ENCODE measurements around the gene CHRNA4. TPM values are rescaled to one million over a fixed set of nuclear protein-coding genes. Genes with fewer than 3 reads are reported as not detected.
"Not testable (repeated sequence)": the region's sequence is repeated elsewhere in the genome, so short reads cannot be mapped to it uniquely, and the experiment has no call there.

CHRNA4 gene
- total RNA-seq, 2 donors from 2014 or later, result not detected

DNA sequence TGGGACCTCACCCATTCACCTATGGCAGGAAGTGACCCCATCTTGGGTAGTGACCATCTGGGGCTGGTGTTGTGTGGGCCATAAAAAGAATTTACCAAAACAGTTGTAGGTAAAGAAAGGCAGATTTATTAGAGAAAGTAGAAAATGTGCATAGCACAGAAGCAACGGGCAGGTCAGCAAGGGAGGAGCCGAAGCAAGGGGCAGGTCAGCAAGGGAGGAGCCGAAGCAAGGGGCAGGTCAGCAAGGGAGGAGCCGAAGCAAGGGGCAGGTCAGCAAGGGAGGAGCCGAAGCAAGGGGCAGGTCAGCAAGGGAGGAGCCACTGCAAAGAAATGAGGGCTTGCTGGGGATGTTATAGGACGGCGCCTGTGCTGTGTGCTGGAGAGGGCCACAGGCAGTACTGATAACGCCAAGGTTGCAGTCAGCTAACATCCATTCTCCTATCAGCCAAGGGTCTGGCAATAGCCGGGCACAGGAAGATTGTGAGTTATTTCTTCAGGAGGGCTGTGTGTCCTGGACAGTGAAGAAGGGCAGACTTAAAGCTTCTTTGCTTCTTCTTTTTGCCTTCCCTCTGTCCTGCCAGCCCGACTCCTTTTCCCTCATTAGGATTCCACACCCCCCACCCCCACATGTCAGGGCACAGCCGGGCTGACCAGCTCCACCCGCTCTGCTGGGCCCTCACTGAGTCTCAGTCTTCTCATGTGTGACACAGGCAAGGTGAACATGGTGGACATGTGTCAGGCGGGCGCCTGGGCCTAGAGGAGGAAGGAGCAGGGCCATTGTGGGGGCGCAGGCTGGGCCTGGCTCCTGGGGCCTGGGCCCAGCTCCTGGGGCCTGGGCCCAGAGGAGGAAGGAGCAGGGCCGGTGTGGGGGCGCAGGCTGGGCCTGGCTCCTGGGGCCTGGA is 31.6 kb upstream of the CHRNA4 start:
- peaks cover 3 to 6% of the 10 kb centered on the region in 2 donors for H3K27me3 Mint-ChIP-seq
- H3K9me3 Mint-ChIP-seq, result peaks cover 4% of the 10 kb centered on the region
- ATAC-seq (no peak), DNase-seq (ENCODE audit: low spot score) (no peak)
- H3K36me3 Mint-ChIP-seq, result peaks cover 5% of the 10 kb centered on the region
- no peak overlapping the region for H3K4me3 Mint-ChIP-seq
- no peaks in the 10 kb centered on the region for H3K4me1 Mint-ChIP-seq (ENCODE audit: low read depth in 2 of 2)
- no peak overlapping the region for H3K27ac Mint-ChIP-seq

GRCh38 chr20:63387917-63388316 is 26.8 kb upstream of the CHRNA4 start:
- no peak overlapping the region for H3K4me3 Mint-ChIP-seq
- peak in 1 of 2 donors; percentile 27 for ATAC-seq
- H3K27ac Mint-ChIP-seq, result peak overlapping the region in 1 of 2 donors; percentile 7
- H3K36me3 Mint-ChIP-seq, result peaks cover 19% of the 10 kb centered on the region
- no peaks in the 10 kb centered on the region for H3K4me1 Mint-ChIP-seq (ENCODE audit: low read depth in 2 of 2)
- peaks cover 3 to 7% of the 10 kb centered on the region in 2 donors for H3K27me3 Mint-ChIP-seq
- no peak for DNase-seq (ENCODE audit: low spot score)
- peaks cover 8% of the 10 kb centered on the region for H3K9me3 Mint-ChIP-seq

- no peak for ATAC-seq
- no peak for DNase-seq (ENCODE audit: low spot score)
- Mint-ChIP-seq H3K27me3 (peaks cover 3 to 7% of the 10 kb centered on the region in 2 donors), H3K4me3 (no peak overlapping the region), H3K4me1 (ENCODE audit: low read depth in 2 of 2) (no peaks in the 10 kb centered on the region), H3K27ac (no peak overlapping the region), H3K36me3 (peaks cover 19% of the 10 kb centered on the region), H3K9me3 (peaks cover 8% of the 10 kb centered on the region)
Measured at GRCh38 chr20:63387393-63387792, 26.2 kb upstream of the CHRNA4 start.

DNA sequence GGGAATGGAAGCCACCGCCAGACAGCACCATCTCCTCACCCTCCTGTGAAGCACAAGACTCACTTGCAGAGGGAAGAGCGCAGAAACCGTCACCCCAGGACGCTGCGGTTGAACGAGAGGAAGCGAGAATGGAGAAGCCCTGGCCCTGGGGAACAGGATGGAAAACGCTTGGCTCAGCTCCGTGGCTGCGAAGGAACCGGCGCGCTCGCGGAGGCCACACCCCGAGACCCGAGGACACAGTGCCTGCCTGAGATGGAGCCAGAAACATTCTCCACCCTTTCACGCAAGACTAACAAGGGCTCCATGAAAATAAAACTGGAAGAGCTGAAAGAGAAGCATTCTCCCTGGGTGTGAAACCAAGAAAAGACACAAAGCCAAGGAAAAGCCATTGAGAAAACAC is 25.3 kb upstream of the CHRNA4 start:
- H3K27me3 Mint-ChIP-seq, result peaks cover 3 to 7% of the 10 kb centered on the region in 2 donors
- ATAC-seq, result no peak
- DNase-seq (ENCODE audit: low spot score), result no peak
- no peaks in the 10 kb centered on the region for H3K4me1 Mint-ChIP-seq (ENCODE audit: low read depth in 2 of 2)
- no peak overlapping the region for H3K4me3 Mint-ChIP-seq
- H3K9me3 Mint-ChIP-seq, result peaks cover 8% of the 10 kb centered on the region
- no peak overlapping the region for H3K27ac Mint-ChIP-seq
- peaks cover 19% of the 10 kb centered on the region for H3K36me3 Mint-ChIP-seq

GRCh38 chr20:63385819-63386218 is 24.7 kb upstream of the CHRNA4 start:
- peaks cover 19% of the 10 kb centered on the region for H3K36me3 Mint-ChIP-seq
- no peak for DNase-seq (ENCODE audit: low spot score)
- ATAC-seq, result no peak
- no peaks in the 10 kb centered on the region for H3K4me1 Mint-ChIP-seq (ENCODE audit: low read depth in 2 of 2)
- peaks cover 8% of the 10 kb centered on the region for H3K9me3 Mint-ChIP-seq
- no peak overlapping the region for H3K27ac Mint-ChIP-seq
- H3K4me3 Mint-ChIP-seq, result no peak overlapping the region
- peaks cover 3 to 7% of the 10 kb centered on the region in 2 donors for H3K27me3 Mint-ChIP-seq

- Mint-ChIP-seq H3K9me3 (peaks cover 8% of the 10 kb centered on the region), H3K27me3 (peaks cover 3 to 7% of the 10 kb centered on the region in 2 donors), H3K36me3 (peaks cover 19% of the 10 kb centered on the region), H3K4me1 (ENCODE audit: low read depth in 2 of 2) (no peaks in the 10 kb centered on the region), H3K4me3 (no peak overlapping the region), H3K27ac (no peak overlapping the region)
- DNase-seq (ENCODE audit: low spot score) (no peak), ATAC-seq (no peak)
Measured at GRCh38 chr20:63384336-63384735, 23.2 kb upstream of the CHRNA4 start.

DNA sequence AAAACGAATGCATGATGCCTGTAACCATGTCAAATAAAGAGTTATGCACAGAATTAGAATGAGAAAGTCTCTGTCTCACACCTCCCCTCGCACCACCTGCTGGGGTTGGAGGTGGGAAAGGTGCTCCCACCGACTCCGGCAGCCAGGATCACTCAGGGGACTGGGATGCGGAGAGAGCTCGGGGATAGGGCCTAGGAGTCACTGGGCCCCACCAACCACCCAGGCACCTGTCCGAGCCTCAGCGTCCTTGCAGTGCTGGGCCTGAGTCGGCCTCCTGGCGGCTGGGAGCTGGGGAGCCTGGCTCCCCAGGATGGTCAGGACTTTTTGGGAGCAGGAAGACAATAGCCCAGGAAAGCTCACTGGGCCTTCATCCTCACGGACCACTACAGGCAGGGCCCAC is 22.4 kb upstream of the CHRNA4 start:
- no peaks in the 10 kb centered on the region for H3K4me1 Mint-ChIP-seq (ENCODE audit: low read depth in 2 of 2)
- peaks cover 4 to 7% of the 10 kb centered on the region in 2 donors for H3K27me3 Mint-ChIP-seq
- no peak for DNase-seq (ENCODE audit: low spot score)
- no peak overlapping the region for H3K27ac Mint-ChIP-seq
- no peak overlapping the region for H3K4me3 Mint-ChIP-seq
- H3K9me3 Mint-ChIP-seq, result peaks cover 8% of the 10 kb centered on the region
- peaks cover 19% of the 10 kb centered on the region for H3K36me3 Mint-ChIP-seq
- no peak for ATAC-seq

- Mint-ChIP-seq H3K4me1 (ENCODE audit: low read depth in 2 of 2) (no peaks in the 10 kb centered on the region), H3K9me3 (peaks cover 4% of the 10 kb centered on the region), H3K27ac (no peak overlapping the region), H3K4me3 (no peak overlapping the region), H3K36me3 (peaks cover 14% of the 10 kb centered on the region), H3K27me3 (peaks cover under 1 to 3% of the 10 kb centered on the region in 2 donors)
- no peak for ATAC-seq
- no peak for DNase-seq (ENCODE audit: low spot score)
Measured at GRCh38 chr20:63382551-63383300, 21.6 kb upstream of the CHRNA4 start.

DNA sequence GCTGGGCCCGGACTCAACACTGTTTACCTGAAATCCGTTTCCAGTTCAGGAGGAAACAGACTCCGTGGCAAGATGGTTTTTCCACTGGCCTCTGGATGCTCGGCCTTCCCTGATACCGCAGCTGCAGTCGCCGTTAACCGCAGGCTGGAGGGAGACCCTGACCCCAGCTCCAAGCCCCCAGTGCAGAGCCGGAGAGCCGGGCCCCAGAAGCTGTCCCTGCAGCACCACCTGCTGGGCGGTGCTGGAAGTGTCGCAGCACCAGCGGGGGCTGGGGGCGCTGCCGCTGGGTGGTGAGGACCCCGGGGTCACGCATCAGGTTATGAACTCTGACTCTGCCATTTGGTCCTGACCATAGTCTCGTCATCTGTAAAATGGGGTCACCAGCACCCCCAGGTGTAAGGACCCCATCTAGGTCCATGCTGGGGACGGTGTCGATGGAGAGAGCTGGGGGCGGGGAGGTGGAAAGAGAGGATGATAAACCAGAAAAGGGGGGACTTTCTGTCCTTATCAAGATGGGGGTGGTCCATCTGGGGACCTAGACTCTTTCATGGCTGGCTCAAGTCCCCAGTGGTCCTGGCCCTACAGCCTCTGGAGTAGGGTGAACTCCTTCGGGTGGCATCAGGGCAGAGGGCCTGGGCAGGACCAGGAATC is 20.8 kb upstream of the CHRNA4 start:
- H3K27me3 Mint-ChIP-seq, result peaks cover 0 to 6% of the 10 kb centered on the region in 2 donors
- H3K36me3 Mint-ChIP-seq, result peaks cover 10% of the 10 kb centered on the region
- no peak overlapping the region for H3K27ac Mint-ChIP-seq
- no peaks in the 10 kb centered on the region for H3K4me1 Mint-ChIP-seq (ENCODE audit: low read depth in 2 of 2)
- peaks cover under 1% of the 10 kb centered on the region for H3K9me3 Mint-ChIP-seq
- peak; percentile 25 to 55 for ATAC-seq
- no peak overlapping the region for H3K4me3 Mint-ChIP-seq
- no peak for DNase-seq (ENCODE audit: low spot score)

DNA sequence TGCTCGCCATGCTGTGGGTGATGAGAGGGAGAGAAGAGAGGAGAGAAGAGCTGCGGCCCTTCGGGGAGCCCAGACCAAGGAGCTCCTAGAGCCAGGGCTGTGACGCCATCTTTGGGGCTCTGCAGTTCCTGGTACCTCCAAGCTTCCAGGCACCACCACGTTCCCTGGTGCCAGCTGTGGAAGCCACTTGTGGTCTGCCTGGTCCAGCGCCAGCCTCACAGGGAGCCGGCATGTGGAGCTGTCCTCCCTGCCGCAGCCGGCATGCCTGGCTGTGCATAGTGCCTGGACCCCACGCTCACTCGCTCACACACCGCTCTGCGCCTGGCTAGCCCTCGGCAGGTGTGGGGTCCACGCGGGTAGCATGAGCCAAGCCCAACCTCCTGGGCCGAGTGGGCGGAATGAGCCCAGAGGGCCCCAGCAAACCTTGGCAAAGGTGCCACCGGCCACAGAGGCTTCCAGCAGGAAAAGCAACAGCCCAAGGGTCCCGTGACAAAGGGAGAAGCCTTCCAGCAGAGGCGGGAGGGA is 19.3 kb upstream of the CHRNA4 start:
- no peak for DNase-seq (ENCODE audit: low spot score)
- Mint-ChIP-seq H3K9me3 (no peaks in the 10 kb centered on the region), H3K36me3 (peaks cover 4% of the 10 kb centered on the region), H3K4me1 (ENCODE audit: low read depth in 2 of 2) (no peaks in the 10 kb centered on the region), H3K4me3 (no peak overlapping the region), H3K27ac (no peak overlapping the region), H3K27me3 (peaks cover 0 to 6% of the 10 kb centered on the region in 2 donors)
- ATAC-seq, result no peak

- not testable (repeated sequence) for H3K4me1 Mint-ChIP-seq (ENCODE audit: low read depth in 2 of 2); H3K27me3 Mint-ChIP-seq; H3K36me3 Mint-ChIP-seq; H3K9me3 Mint-ChIP-seq; H3K27ac Mint-ChIP-seq; DNase-seq (ENCODE audit: low spot score); ATAC-seq; H3K4me3 Mint-ChIP-seq
Measured at GRCh38 chr20:63379872-63380271, 18.7 kb upstream of the CHRNA4 start.

DNA sequence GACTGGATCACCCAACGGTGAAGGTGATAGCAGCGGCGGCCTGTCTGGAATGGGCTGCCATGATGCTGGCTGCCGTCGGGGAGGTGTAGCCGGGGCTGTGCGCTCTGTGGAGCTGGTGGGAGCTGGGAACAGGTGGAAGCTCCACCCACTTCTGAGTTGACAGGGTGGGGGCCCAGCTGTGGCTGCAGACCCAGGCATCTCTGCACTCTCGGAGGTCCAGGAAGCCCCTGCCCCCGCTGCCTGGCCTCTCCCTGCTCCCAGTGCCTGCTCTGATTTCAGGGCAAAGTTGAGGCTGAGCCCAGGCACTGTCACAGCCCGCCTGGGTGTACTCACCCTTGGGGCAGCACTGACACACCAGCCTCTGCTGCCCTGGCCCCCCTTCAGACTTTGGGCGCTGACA is 18.1 kb upstream of the CHRNA4 start:
- DNase-seq (ENCODE audit: low spot score) (no peak), ATAC-seq (no peak)
- Mint-ChIP-seq H3K27ac (no peak overlapping the region), H3K9me3 (no peaks in the 10 kb centered on the region), H3K4me1 (ENCODE audit: low read depth in 2 of 2) (no peaks in the 10 kb centered on the region), H3K27me3 (peaks cover 0 to 6% of the 10 kb centered on the region in 2 donors), H3K36me3 (no peaks in the 10 kb centered on the region), H3K4me3 (no peak overlapping the region)

- peaks cover 0 to 6% of the 10 kb centered on the region in 2 donors for H3K27me3 Mint-ChIP-seq
- H3K9me3 Mint-ChIP-seq, result no peaks in the 10 kb centered on the region
- no peak overlapping the region for H3K27ac Mint-ChIP-seq
- no peak overlapping the region for H3K4me3 Mint-ChIP-seq
- DNase-seq (ENCODE audit: low spot score), result no peak
- no peaks in the 10 kb centered on the region for H3K4me1 Mint-ChIP-seq (ENCODE audit: low read depth in 2 of 2)
- no peaks in the 10 kb centered on the region for H3K36me3 Mint-ChIP-seq
- ATAC-seq, result no peak
Measured at GRCh38 chr20:63378626-63379025, 17.5 kb upstream of the CHRNA4 start.
